ENCODE results near the gene EPC2. TPM values are rescaled to one million over a fixed set of nuclear protein-coding genes. Genes with fewer than 3 reads are reported as not detected.

The EPC2 gene
- polyA plus RNA-seq, 1 experiment: 24.7 TPM

DNA sequence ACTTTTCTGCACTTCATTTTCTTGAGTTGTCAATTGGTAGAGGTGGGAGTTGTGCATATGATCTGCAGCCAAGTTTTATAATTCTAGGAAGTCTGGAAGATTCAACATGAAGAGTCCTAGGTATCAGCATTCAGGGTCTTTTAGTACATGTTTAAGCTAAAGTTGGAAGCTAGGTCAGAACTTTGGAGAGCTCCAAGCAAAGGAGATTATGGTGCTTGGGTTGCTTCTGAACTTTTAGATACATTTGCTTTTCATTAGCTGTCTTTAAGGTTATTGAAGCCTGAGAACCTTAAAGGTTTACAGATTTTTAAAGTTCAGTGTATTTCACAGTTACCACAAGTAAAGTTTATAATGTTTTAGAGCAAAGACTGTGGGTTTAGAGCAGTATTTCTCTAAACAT lies 85.5 kb downstream of the EPC2 start:
- TF ChIP-seq, protein P1, sequence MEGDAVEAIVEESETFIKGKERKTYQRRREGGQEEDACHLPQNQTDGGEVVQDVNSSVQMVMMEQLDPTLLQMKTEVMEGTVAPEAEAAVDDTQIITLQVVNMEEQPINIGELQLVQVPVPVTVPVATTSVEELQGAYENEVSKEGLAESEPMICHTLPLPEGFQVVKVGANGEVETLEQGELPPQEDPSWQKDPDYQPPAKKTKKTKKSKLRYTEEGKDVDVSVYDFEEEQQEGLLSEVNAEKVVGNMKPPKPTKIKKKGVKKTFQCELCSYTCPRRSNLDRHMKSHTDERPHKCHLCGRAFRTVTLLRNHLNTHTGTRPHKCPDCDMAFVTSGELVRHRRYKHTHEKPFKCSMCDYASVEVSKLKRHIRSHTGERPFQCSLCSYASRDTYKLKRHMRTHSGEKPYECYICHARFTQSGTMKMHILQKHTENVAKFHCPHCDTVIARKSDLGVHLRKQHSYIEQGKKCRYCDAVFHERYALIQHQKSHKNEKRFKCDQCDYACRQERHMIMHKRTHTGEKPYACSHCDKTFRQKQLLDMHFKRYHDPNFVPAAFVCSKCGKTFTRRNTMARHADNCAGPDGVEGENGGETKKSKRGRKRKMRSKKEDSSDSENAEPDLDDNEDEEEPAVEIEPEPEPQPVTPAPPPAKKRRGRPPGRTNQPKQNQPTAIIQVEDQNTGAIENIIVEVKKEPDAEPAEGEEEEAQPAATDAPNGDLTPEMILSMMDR (IDR thresholded peaks at IDR 0.05; ENCODE audit: low read depth, low read length): no peak
- ChIA-PET POLR2A (no interaction called here), CTCF (no interaction called here)
- no peaks in the 10 kb centered on the region for H3K27me3 ChIP-seq (ENCODE audit: control insufficient read depth, insufficient read depth, low read length)
- no peaks in the 10 kb centered on the region for H3K9me3 ChIP-seq (ENCODE audit: control insufficient read depth, insufficient read depth, low read length)
- DNase-seq (ENCODE audit: low read depth, low spot score): no peak
- H3K27ac ChIP-seq (ENCODE audit: low read depth, low read length): no peak overlapping the region
- no peak overlapping the region for H3K4me3 ChIP-seq (ENCODE audit: low read depth, low read length)

DNA sequence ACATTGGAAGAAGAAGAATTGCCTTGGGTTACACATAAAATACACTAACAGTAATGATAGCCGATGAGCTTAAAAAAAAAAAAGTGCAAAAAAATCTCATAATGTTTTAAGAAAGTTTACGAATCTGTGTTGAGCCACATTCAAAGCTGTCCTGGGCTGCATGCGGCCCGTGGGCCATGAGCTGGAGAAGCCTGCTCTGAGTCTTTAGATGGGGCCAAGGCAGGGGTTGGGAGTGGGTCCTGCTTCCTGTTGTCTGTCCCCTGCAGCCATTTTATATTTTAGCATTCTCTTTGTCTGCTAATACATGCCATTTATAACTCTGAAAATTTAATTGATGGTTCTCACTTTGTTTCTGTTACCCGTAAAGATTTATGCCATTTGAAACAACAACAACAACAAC lies 93.2 kb downstream of the EPC2 start:
- CTCF ChIA-PET: no interaction called here
- no peaks in the 10 kb centered on the region for H3K9me3 ChIP-seq (ENCODE audit: control insufficient read depth, insufficient read depth, low read length)
- POLR2A ChIA-PET: no interaction called here
- DNase-seq (ENCODE audit: low read depth, low spot score): no peak
- H3K4me3 ChIP-seq (ENCODE audit: low read depth, low read length): no peak overlapping the region
- H3K27ac ChIP-seq (ENCODE audit: low read depth, low read length): no peak overlapping the region
- no peaks in the 10 kb centered on the region for H3K27me3 ChIP-seq (ENCODE audit: control insufficient read depth, insufficient read depth, low read length)
- TF ChIP-seq, protein P1 (IDR thresholded peaks at IDR 0.05; ENCODE audit: low read depth, low read length): no peak

DNA sequence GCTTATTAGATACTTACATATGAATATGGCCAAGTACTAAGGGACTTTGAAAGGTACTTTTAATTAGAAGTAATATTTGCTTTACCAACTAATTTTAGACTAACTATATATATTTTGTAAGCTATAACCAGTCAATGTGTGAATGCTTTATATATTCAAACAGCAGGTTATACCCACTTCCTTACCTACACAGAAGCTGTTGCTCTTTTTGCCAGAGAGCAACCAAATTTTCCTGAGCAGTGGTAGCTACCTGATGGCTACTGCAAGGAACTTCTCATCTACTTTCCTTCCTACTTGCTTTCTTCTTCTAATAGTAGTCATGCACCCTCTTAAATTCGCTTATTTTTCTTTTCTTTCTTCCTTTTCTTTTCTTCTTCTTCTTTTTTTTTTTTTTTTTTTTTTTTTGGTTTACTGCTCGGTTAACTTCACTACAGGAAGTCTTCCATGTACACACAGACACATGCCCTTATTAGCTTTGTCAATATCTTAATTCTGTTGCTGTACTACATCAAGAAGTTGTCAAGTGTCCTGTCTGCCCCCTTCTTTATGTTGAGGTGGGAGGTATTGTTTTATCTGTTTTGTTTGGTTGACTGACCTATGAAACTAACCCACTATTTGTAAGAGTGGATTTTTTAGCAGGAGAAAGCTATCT lies 95.0 kb downstream of the EPC2 start:
- Histone ChIP-seq H3K27ac (ENCODE audit: low read depth, low read length) (no peak overlapping the region), H3K4me3 (ENCODE audit: low read depth, low read length) (no peak overlapping the region), H3K27me3 (ENCODE audit: control insufficient read depth, insufficient read depth, low read length) (no peaks in the 10 kb centered on the region), H3K9me3 (ENCODE audit: control insufficient read depth, insufficient read depth, low read length) (no peaks in the 10 kb centered on the region)
- TF ChIP-seq, protein P1 (IDR thresholded peaks at IDR 0.05; ENCODE audit: low read depth, low read length): no peak
- DNase-seq (ENCODE audit: low read depth, low spot score): no peak
- CTCF ChIA-PET: interaction anchor here (0.6 to 0.7 kb wide), 2 partner anchors 37 to 67 kb away, joined by 4 to 5 read pairs; no protein-coding TSS in a partner anchor
- POLR2A ChIA-PET: interaction anchor here (0.6 kb wide), 1 partner anchor 603 kb away, joined by 3 read pairs; no protein-coding TSS in a partner anchor

DNA sequence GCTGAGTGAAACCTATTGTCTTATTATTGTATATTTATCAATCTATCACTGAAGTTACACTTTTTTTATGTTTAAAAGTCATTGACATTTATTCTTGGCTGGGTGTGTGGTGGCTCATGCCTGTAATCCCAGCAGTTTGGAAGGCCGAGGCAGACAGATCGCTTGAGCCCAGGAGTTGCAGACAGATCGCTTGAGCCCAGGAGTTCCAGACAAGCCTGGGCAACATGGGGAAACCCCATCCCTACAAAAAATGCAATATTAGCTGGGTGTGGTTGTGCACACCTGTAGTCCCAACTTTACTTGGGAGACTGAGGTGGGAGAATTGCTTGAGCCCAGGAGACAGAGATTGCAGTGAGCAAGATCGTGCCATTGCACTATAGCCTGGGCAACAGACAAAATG lies 97.8 kb downstream of the EPC2 start:
- DNase-seq (ENCODE audit: low read depth, low spot score): no peak
- CTCF ChIA-PET: no interaction called here
- TF ChIP-seq, protein P1 (IDR thresholded peaks at IDR 0.05; ENCODE audit: low read depth, low read length): no peak
- Histone ChIP-seq H3K4me3 (ENCODE audit: low read depth, low read length) (no peak overlapping the region), H3K9me3 (ENCODE audit: control insufficient read depth, insufficient read depth, low read length) (no peaks in the 10 kb centered on the region), H3K27ac (ENCODE audit: low read depth, low read length) (no peak overlapping the region), H3K27me3 (ENCODE audit: control insufficient read depth, insufficient read depth, low read length) (no peaks in the 10 kb centered on the region)
- POLR2A ChIA-PET: no interaction called here

DNA sequence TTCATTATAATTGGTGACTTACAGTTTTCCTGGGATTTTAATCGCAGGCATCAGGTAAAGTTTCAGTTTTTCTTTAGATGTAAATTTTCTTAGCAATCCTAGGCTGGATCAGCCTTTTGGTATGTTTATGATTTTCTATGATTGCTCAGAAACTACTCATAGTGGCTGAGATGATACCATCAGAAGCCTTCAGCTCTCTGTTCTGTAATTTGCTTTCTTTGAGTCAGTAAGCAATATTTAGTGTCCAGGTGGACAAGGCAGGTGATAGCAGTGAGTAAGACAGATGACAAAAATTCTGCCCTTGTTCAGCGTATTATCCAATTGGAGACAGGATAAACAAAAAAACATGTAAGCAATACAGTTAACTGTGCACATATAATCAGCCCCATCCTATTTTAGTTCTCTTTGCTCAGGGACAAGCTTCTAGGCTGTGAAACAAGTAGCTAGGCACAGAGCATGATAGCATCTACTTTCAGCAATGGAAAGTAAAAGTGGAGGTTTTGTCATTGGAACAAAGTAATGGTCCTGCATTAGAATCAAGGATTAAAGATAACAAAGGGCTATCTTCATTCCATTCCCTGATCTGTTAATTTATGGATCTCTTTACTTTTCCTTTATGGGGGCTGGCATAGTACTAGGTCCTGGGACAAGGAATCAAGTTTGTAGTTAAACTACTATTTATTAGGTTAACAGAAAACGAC lies 100.8 kb downstream of the EPC2 start:
- Histone ChIP-seq H3K9me3 (ENCODE audit: control insufficient read depth, insufficient read depth, low read length) (no peaks in the 10 kb centered on the region), H3K27ac (ENCODE audit: low read depth, low read length) (no peak overlapping the region), H3K4me3 (ENCODE audit: low read depth, low read length) (no peak overlapping the region), H3K27me3 (ENCODE audit: control insufficient read depth, insufficient read depth, low read length) (no peaks in the 10 kb centered on the region)
- TF ChIP-seq, protein P1 (IDR thresholded peaks at IDR 0.05; ENCODE audit: low read depth, low read length): no peak
- ChIA-PET POLR2A (interaction anchor here (0.8 kb wide), 1 partner anchor 99 kb away, joined by 3 read pairs; no protein-coding TSS in a partner anchor), CTCF (no interaction called here)
- no peak for DNase-seq (ENCODE audit: low read depth, low spot score)

Data from AG04450 (cell line).